ENCODE data around the gene ANTXR1. TPM values are rescaled to one million over a fixed set of nuclear protein-coding genes. Genes with fewer than 3 reads are reported as not detected.

The ANTXR1 gene
- total RNA-seq, 2 donors from 2014 or later = 48.3 to 54.5 TPM

DNA sequence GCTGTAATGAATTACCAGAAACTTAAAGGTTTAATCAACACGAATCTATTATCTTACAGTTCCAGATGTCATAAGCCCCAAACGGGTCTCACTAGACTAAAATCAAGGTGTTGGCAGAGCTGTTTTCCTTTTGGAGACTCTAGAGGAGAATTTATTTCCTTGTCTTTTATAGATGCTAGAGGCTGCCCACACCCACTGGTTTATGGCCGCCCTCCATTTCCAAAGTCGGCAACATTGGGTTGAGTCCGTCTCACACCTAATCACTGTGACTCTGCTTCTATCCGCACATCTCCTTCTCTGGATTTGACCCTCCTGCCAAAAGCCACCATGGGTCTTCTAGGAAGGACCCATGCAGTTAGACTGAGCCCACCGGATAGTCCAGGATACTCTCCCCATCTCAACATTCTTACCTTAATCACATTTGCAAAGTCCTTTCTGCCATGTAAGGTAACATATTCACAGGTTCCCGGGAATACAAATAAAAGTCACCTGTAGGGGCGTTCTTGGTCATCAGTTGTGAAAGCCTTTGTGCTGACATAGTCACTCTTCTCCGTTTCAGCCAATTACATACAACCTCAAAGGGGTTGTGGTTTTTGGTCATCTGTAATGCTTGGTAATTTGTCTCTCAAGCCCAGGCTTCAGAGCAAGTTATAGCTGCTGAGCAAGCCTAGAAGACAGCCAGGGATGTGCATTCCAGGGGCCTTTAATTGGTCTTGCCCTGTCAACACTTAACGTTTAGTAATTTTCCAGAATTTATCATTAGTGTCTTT, 179.4 kb downstream of the ANTXR1 start:
- no peaks in the 10 kb centered on the region for H3K9me3 ChIP-seq (ENCODE audit: control insufficient read depth, low read length)
- TF ChIP-seq, protein P1, sequence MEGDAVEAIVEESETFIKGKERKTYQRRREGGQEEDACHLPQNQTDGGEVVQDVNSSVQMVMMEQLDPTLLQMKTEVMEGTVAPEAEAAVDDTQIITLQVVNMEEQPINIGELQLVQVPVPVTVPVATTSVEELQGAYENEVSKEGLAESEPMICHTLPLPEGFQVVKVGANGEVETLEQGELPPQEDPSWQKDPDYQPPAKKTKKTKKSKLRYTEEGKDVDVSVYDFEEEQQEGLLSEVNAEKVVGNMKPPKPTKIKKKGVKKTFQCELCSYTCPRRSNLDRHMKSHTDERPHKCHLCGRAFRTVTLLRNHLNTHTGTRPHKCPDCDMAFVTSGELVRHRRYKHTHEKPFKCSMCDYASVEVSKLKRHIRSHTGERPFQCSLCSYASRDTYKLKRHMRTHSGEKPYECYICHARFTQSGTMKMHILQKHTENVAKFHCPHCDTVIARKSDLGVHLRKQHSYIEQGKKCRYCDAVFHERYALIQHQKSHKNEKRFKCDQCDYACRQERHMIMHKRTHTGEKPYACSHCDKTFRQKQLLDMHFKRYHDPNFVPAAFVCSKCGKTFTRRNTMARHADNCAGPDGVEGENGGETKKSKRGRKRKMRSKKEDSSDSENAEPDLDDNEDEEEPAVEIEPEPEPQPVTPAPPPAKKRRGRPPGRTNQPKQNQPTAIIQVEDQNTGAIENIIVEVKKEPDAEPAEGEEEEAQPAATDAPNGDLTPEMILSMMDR (conservative IDR thresholded peaks at IDR 0.05) = peak; percentile 46
- Mint-ChIP-seq H3K27me3 (ENCODE audit: insufficient read depth) (no peaks in the 10 kb centered on the region), H3K4me1 (peaks cover 12% of the 10 kb centered on the region), H3K27ac (no peak overlapping the region), H3K9me3 (no peaks in the 10 kb centered on the region), H3K4me3 (no peak overlapping the region), H3K36me3 (ENCODE audit: low read depth) (peaks cover 38% of the 10 kb centered on the region)
- H3K9ac ChIP-seq (ENCODE audit: extremely low read depth, low read length, poor library complexity, severe bottlenecking) = no peak overlapping the region
- H3K27me3 ChIP-seq (ENCODE audit: control insufficient read depth, insufficient read depth, low read length, poor library complexity, severe bottlenecking) = no peaks in the 10 kb centered on the region
- no peak overlapping the region for H3K4me3 ChIP-seq (ENCODE audit: low read length)
- WGBS, 2 experiments (ENCODE audit: insufficient coverage in 1 of 2, insufficient read length in 1 of 2) = 93 to 96% methylated on average over 9 to 11 of the region's 11 CpGs
- H3K36me3 ChIP-seq (ENCODE audit: control insufficient read depth, insufficient read depth, low read length) = no peaks in the 10 kb centered on the region
- no peaks in the 10 kb centered on the region for H3K4me1 ChIP-seq (ENCODE audit: control insufficient read depth, insufficient read depth, low read length)
- DNase-seq = peak; percentile 62
- no peak overlapping the region for H3K27ac ChIP-seq (ENCODE audit: low read depth, low read length)

DNA sequence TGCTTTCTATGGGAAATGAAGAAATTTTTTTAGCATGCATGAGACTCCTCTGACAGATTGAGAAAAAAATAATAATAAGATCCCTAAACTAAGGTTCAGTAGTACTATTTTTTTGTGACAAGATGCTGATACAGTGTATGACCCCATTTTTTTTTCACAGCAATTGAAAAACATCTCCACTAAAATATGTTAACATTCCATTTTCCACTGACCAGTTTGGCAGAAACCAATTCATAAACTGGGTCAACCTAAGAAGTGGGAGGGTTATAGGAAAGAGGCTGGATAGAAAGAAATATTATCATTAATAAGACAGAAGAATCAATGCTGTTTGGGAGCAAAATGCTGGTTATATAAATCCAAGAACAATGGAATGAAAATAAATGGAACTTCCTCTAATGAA, 182.7 kb downstream of the ANTXR1 start:
- Histone ChIP-seq H3K4me1 (ENCODE audit: control insufficient read depth, insufficient read depth, low read length) (no peaks in the 10 kb centered on the region), H3K4me3 (ENCODE audit: low read length) (no peak overlapping the region), H3K9me3 (ENCODE audit: control insufficient read depth, low read length) (no peaks in the 10 kb centered on the region), H3K9ac (ENCODE audit: extremely low read depth, low read length, poor library complexity, severe bottlenecking) (no peak overlapping the region), H3K36me3 (ENCODE audit: control insufficient read depth, insufficient read depth, low read length) (no peaks in the 10 kb centered on the region), H3K27ac (ENCODE audit: low read depth, low read length) (no peak overlapping the region), H3K27me3 (ENCODE audit: control insufficient read depth, insufficient read depth, low read length, poor library complexity, severe bottlenecking) (no peaks in the 10 kb centered on the region)
- Mint-ChIP-seq H3K4me1 (peaks cover 15% of the 10 kb centered on the region), H3K27me3 (ENCODE audit: insufficient read depth) (no peaks in the 10 kb centered on the region), H3K36me3 (ENCODE audit: low read depth) (peaks cover 38% of the 10 kb centered on the region), H3K4me3 (no peak overlapping the region), H3K27ac (no peak overlapping the region), H3K9me3 (no peaks in the 10 kb centered on the region)
- DNase-seq = no peak
- TF ChIP-seq, protein P1 (conservative IDR thresholded peaks at IDR 0.05) = no peak

DNA sequence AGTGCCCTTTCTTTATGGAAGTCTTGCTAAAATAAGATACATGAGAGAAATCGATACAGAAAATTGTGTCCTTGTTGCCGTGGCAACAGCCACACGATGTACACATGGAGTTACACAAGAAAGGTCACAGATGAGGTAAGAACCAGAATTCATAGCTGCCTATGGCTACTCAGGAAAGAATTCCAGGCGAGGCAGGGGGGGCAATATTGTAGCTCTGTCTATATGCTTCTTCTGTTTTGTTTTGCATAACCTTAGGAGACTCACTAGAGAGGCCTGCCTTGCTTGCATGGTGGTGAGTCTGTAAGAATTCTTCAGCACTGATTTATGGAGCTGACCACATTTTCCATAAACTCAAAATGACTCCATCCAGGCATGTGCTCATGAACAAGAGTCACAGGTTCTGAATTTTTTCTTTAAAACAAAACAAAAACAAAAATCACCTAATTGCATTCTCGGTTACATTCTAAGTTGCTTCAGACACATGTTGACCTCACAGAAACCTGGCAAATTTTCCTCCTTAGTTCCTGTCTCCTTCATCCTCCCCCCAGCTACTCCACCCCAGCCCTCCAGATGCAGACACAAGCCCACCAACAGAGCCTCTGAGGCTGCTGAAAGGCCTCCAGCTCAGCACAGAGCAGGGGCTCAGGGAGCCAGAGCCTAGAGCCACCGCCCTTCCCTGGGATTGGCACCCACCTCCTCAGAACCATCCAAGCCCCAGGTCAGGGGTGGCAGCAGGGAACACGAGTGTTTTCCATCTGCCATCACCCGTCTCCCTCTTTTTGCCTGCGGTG, 183.5 kb downstream of the ANTXR1 start:
- H3K4me3 ChIP-seq (ENCODE audit: low read length) = no peak overlapping the region
- DNase-seq = no peak
- TF ChIP-seq, protein P1 (conservative IDR thresholded peaks at IDR 0.05) = no peak
- no peak overlapping the region for H3K27ac Mint-ChIP-seq
- no peaks in the 10 kb centered on the region for H3K9me3 Mint-ChIP-seq
- H3K27me3 Mint-ChIP-seq (ENCODE audit: insufficient read depth) = no peaks in the 10 kb centered on the region
- no peak overlapping the region for H3K9ac ChIP-seq (ENCODE audit: extremely low read depth, low read length, poor library complexity, severe bottlenecking)
- no peaks in the 10 kb centered on the region for H3K27me3 ChIP-seq (ENCODE audit: control insufficient read depth, insufficient read depth, low read length, poor library complexity, severe bottlenecking)
- no peaks in the 10 kb centered on the region for H3K36me3 ChIP-seq (ENCODE audit: control insufficient read depth, insufficient read depth, low read length)
- no peaks in the 10 kb centered on the region for H3K9me3 ChIP-seq (ENCODE audit: control insufficient read depth, low read length)
- peaks cover 34% of the 10 kb centered on the region for H3K36me3 Mint-ChIP-seq (ENCODE audit: low read depth)
- no peaks in the 10 kb centered on the region for H3K4me1 ChIP-seq (ENCODE audit: control insufficient read depth, insufficient read depth, low read length)
- no peak overlapping the region for H3K27ac ChIP-seq (ENCODE audit: low read depth, low read length)
- no peak overlapping the region for H3K4me3 Mint-ChIP-seq
- peaks cover 11% of the 10 kb centered on the region for H3K4me1 Mint-ChIP-seq
- WGBS, 2 experiments (ENCODE audit: insufficient coverage in 1 of 2, insufficient read length in 1 of 2) = 92% methylated on average over 5 to 9 of the region's 9 CpGs
